ENCODE results near the gene COL9A1.

The COL9A1 gene

DNA sequence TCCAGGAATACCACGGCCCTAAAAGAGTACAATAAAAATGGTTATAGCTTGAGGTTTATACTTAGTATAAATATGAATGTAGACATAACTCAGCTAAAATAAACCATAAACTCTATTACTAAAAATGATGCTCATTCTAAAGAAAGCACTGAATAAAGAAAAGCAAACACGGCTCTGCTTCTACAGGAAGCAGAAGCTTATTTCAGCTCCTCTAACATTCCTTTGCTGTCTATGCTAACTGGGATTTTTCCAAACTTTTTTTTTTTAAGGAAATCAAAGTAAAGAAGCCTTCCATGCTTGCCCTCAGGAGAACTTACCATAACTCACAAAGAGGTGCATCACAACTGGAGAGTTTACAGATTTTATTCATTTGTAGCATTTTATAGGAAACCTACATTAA lies 30.8 kb downstream of the COL9A1 start:
- ATAC-seq, result no peak
- Mint-ChIP-seq H3K27me3 (peaks cover 30% of the 10 kb centered on the region), H3K27ac (no peak overlapping the region), H3K9me3 (no peaks in the 10 kb centered on the region), H3K4me1 (no peaks in the 10 kb centered on the region), H3K36me3 (no peaks in the 10 kb centered on the region), H3K4me3 (no peak overlapping the region)

DNA sequence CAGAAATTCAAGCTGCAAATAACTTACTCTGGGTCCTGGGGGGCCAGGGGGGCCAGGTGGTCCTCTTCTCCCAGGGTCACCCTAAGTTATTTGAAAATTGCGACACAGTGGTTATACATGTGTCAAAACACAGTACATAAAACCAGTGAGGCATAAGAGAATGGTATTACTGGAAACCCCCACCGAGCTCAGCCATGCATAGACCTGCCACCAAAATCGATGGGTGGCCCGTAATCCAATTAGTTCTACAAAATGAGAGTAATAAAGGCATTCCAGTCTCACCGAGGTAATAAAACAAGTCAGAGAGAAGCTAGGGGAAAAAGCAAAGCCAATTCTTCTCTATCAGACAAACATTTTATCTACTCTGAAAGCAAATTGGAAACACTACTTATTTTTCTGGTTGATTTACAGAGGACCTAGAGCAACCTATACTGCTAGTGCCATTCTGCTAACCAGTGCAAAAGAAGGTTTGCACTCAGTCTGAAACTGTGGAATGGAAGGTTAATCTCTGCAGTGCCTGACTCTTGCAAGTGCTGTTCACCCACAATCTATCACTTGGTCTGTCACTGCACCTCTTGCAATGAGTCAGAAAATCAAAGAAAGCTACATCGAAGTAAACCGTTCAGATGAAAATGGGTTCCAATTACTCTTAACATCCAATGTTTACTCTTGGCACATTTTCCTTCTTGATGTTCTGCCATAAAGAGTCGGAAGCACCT lies 32.4 kb downstream of the COL9A1 start:
- ATAC-seq, result peak; percentile 20
- H3K36me3 Mint-ChIP-seq, result no peaks in the 10 kb centered on the region

DNA sequence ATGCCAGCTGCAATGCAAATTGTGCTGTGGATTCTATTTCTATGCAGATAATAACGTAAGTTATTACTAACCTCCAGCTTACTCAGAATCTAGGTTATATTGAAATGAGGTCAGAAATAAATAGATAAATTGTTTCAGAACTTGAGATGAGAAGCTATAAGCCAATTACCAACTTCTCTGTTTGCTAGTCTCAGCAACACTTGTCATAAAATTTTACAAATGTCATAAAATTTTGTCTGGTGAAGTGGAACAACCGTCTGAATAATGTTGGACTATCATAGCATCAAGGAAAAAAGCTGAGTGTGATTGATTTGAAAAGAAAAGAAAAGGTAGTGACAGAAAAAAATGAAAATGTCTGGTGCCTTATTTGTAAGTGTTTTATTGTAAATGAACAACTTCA lies 36.7 kb downstream of the COL9A1 start:
- no peaks in the 10 kb centered on the region for H3K4me1 Mint-ChIP-seq
- H3K27me3 Mint-ChIP-seq, result peaks cover 30% of the 10 kb centered on the region
- ATAC-seq, result no peak
- H3K27ac Mint-ChIP-seq, result no peak overlapping the region
- H3K4me3 Mint-ChIP-seq, result no peak overlapping the region
- H3K36me3 Mint-ChIP-seq, result no peaks in the 10 kb centered on the region
- no peaks in the 10 kb centered on the region for H3K9me3 Mint-ChIP-seq

More for the DNA sequence above, 32.4 kb downstream of the COL9A1 start:
- Mint-ChIP-seq H3K27me3 (peaks cover 30% of the 10 kb centered on the region), H3K9me3 (no peaks in the 10 kb centered on the region), H3K27ac (no peak overlapping the region), H3K4me1 (no peaks in the 10 kb centered on the region), H3K4me3 (no peak overlapping the region)

DNA sequence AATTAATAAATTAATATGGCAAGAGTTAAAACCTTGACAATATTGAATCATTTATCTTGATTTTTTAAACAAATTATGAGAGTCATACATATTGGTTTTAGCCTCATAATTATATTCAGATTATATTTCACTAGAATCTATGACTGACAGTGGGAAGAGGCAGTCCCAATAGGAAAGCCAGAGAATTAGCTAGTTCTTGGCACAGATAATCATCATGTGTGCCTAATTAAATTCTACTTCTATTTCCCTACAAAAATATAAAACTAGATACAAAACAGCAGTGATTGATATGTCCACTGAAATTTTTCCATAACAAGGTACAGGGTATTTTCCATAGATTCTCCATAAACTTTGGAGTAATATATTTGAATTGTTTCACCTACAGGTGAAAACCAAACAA lies 38.6 kb downstream of the COL9A1 start:
- Mint-ChIP-seq H3K4me1 (no peaks in the 10 kb centered on the region), H3K27ac (no peak overlapping the region), H3K9me3 (no peaks in the 10 kb centered on the region), H3K36me3 (no peaks in the 10 kb centered on the region), H3K4me3 (no peak overlapping the region), H3K27me3 (peaks cover 28% of the 10 kb centered on the region)
- no peak for ATAC-seq

DNA sequence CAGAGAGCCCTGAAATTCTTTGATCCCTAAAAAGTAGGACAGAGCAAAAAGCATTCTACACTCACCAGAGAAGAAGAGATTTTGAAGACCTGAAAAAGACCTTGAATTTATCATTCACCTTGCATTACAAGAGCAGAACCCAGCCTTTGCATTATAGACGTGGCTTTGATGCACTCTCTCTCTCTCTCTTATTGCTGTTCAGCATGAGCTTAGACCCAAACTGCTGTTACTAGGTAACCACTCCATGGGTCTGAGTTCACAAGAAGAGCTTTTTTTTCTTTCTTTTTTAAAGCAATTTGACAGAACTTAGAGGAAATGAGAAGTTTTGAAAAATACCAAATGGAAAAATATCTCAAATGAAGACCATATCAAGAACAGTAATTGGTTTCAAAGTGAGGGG lies 44.4 kb downstream of the COL9A1 start:
- ATAC-seq, result no peak
- Mint-ChIP-seq H3K27ac (no peak overlapping the region), H3K4me1 (no peaks in the 10 kb centered on the region), H3K36me3 (no peaks in the 10 kb centered on the region), H3K9me3 (no peaks in the 10 kb centered on the region), H3K4me3 (no peak overlapping the region), H3K27me3 (no peaks in the 10 kb centered on the region)

DNA sequence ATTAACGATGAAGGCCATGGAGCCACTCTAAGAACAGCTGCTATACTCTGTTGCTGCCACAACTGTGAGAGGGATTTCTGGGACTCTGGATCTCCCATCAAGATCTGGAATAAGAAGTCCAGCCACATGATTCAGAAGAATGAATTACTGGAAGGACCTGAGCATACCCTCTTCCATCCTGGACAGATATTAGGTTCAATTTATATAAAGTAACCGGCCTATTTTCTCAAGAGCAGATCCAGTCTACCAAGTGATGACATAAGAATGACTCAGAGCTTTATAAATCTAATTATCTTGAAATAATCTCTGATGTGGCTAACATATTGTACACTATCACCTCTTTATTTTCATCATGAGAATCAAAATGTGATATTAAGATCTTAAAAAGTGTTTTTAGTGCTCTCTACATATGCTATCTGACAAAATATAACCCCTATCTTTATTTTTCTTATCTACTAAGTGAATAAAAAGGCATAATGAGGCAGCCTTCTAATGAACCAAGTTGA lies 45.1 kb downstream of the COL9A1 start:
- H3K36me3 Mint-ChIP-seq, result no peaks in the 10 kb centered on the region
- H3K4me3 Mint-ChIP-seq, result no peak overlapping the region
- no peaks in the 10 kb centered on the region for H3K4me1 Mint-ChIP-seq
- no peak overlapping the region for H3K27ac Mint-ChIP-seq
- H3K9me3 Mint-ChIP-seq, result no peaks in the 10 kb centered on the region
- no peaks in the 10 kb centered on the region for H3K27me3 Mint-ChIP-seq
- no peak for ATAC-seq

DNA sequence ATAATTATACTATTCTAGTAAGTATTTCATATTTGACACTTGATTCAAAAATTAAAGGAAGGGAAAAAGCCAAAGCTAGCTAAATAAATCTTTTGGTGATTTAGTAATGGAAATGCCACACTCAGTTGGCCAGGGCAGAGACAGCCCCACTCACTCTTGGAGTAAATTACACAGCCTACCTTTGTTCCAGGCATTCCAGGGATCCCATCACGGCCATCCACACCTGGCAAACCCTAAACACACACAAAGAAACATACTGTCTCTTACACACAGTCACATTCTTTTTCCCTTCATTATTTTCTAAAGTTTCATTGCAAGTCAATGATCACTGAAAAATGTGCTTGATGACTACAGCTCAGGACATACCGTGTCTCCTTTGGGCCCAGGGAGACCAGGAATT lies 48.1 kb downstream of the COL9A1 start:
- Mint-ChIP-seq H3K27me3 (peaks cover 9% of the 10 kb centered on the region), H3K4me1 (no peaks in the 10 kb centered on the region), H3K9me3 (no peaks in the 10 kb centered on the region), H3K36me3 (no peaks in the 10 kb centered on the region), H3K4me3 (no peak overlapping the region), H3K27ac (no peak overlapping the region)
- ATAC-seq, result no peak

DNA sequence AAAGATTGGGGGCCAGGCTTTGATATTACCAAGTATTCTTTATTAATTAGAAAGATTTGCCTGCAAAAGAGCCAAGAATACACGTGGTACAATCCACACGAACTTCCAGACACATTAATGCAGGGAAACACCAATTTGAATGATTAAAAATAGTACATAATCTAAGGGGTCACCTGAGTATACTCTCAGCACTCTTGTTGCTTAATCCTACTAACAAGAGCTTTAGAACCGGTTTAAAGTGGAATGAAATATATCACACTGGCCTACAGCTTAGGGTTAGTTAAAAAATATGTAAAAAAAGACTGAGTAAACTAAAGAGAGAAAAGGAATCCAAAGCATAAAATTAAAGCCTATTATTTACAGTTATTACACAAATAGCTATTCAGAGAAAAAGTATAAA lies 49.0 kb downstream of the COL9A1 start:
- H3K27ac Mint-ChIP-seq, result no peak overlapping the region
- no peaks in the 10 kb centered on the region for H3K36me3 Mint-ChIP-seq
- ATAC-seq, result no peak
- H3K4me3 Mint-ChIP-seq, result no peak overlapping the region
- H3K27me3 Mint-ChIP-seq, result peaks cover 9% of the 10 kb centered on the region
- H3K4me1 Mint-ChIP-seq, result no peaks in the 10 kb centered on the region
- H3K9me3 Mint-ChIP-seq, result no peaks in the 10 kb centered on the region

DNA sequence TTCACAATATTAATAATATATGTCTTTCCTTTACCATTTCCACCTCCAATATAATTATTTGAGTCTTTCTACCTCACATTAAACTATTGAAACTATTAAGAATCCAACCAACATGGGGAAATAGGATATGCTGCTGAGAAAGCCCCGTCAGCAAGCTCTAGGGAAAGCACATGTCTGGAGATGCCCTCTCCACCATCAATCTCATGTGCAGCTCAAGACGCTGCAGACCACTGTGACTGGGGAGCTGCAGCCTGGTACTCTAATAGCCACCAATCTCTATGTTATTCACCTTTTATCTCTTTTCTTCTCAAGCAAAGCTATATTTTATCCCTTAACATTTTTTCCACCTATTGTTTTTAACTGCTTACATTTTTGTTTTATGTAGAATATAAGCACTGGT lies 50.3 kb downstream of the COL9A1 start:
- Mint-ChIP-seq H3K9me3 (no peaks in the 10 kb centered on the region), H3K27ac (no peak overlapping the region), H3K27me3 (peaks cover 9% of the 10 kb centered on the region), H3K4me1 (no peaks in the 10 kb centered on the region), H3K4me3 (no peak overlapping the region), H3K36me3 (no peaks in the 10 kb centered on the region)
- ATAC-seq, result no peak

DNA sequence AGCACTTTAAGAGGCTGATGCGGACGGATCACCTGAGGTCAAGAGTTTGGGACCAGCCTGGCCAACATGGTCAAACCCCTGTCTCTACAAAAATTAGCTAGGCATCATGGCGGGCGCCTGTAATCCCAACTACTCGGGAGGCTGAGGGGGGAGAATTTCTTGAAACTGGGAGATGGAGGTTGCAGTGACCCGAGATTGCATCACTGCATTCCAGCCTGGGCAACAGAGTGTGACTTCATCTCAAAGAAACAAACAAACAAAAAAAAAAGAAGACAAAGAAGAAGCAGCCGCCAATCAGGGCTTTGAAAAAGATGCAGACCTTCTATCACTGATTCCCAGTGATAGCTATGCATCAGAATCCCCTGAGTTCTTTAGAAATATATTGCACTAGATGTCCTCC lies 56.8 kb downstream of the COL9A1 start:
- no peaks in the 10 kb centered on the region for H3K9me3 Mint-ChIP-seq
- H3K36me3 Mint-ChIP-seq, result no peaks in the 10 kb centered on the region
- peaks cover under 1% of the 10 kb centered on the region for H3K27me3 Mint-ChIP-seq
- H3K27ac Mint-ChIP-seq, result no peak overlapping the region
- H3K4me1 Mint-ChIP-seq, result no peaks in the 10 kb centered on the region
- ATAC-seq, result no peak
- no peak overlapping the region for H3K4me3 Mint-ChIP-seq

DNA sequence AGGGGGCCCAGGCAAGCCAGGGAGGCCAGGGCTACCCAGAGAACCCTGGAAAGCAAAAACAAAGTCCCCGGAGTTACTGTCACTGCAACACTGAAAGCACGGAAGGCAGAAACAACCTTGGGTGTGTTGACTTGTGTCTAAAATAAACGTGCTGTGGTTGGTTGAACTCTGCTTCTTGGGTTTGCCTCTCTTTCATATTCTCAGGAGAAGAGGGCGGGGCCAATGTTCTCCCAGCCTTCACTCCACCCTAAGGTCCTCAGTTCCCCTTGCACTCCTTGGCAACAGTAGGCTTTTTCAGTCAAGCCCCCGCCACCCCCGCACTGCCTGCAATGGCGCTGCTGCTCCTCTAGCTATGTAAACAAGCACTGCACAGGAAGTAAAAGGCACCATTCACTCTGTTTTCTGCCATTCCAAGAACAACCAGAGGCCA lies 60.9 kb downstream of the COL9A1 start:
- H3K4me1 Mint-ChIP-seq, result no peaks in the 10 kb centered on the region
- no peaks in the 10 kb centered on the region for H3K27me3 Mint-ChIP-seq
- no peak overlapping the region for H3K4me3 Mint-ChIP-seq
- no peaks in the 10 kb centered on the region for H3K36me3 Mint-ChIP-seq
- no peak overlapping the region for H3K27ac Mint-ChIP-seq
- ATAC-seq, result no peak
- H3K9me3 Mint-ChIP-seq, result no peaks in the 10 kb centered on the region

DNA sequence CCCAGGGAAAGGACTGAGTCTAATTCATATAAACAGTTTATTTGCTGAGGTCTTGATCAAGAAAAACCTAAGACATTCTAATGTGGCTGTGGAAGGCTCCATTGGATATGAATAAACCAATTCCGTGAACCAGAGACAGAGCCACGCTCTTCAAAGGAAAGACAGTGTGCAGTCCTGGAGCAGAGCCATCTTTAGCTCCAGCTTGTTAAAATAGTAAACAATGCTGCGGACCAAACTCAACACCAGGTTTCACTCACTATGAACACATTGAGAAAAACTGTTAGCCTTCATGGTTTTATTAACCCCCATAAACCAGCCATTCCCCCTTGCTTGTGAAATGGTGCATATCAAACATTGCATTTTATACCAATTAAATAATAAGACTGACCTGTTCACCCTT lies 61.9 kb downstream of the COL9A1 start:
- no peaks in the 10 kb centered on the region for H3K9me3 Mint-ChIP-seq
- no peaks in the 10 kb centered on the region for H3K27me3 Mint-ChIP-seq
- no peak overlapping the region for H3K4me3 Mint-ChIP-seq
- H3K36me3 Mint-ChIP-seq, result no peaks in the 10 kb centered on the region
- ATAC-seq, result no peak
- no peaks in the 10 kb centered on the region for H3K4me1 Mint-ChIP-seq
- no peak overlapping the region for H3K27ac Mint-ChIP-seq

DNA sequence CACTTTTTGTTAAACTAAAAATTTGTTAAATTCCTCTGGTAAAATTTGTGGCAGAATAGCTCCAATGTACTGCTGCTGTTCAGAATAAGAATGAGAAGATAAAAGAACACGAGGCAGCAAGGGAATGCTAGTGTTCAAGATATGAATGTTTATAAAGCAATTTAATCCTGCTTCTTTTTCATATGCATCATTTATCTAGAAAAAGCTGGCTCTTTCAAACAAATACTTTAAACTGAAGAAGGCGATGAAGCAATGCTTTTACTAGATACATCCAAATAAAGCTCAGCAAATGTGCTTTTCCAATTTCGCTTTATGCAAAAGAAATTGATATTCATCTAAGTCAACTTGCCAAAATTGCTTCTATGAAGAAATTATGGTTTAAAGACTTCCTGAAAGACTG lies 66.5 kb downstream of the COL9A1 start:
- no peaks in the 10 kb centered on the region for H3K36me3 Mint-ChIP-seq
- no peaks in the 10 kb centered on the region for H3K9me3 Mint-ChIP-seq
- no peak for ATAC-seq
- H3K27me3 Mint-ChIP-seq, result no peaks in the 10 kb centered on the region
- H3K27ac Mint-ChIP-seq, result no peak overlapping the region
- H3K4me1 Mint-ChIP-seq, result no peaks in the 10 kb centered on the region
- H3K4me3 Mint-ChIP-seq, result no peak overlapping the region

DNA sequence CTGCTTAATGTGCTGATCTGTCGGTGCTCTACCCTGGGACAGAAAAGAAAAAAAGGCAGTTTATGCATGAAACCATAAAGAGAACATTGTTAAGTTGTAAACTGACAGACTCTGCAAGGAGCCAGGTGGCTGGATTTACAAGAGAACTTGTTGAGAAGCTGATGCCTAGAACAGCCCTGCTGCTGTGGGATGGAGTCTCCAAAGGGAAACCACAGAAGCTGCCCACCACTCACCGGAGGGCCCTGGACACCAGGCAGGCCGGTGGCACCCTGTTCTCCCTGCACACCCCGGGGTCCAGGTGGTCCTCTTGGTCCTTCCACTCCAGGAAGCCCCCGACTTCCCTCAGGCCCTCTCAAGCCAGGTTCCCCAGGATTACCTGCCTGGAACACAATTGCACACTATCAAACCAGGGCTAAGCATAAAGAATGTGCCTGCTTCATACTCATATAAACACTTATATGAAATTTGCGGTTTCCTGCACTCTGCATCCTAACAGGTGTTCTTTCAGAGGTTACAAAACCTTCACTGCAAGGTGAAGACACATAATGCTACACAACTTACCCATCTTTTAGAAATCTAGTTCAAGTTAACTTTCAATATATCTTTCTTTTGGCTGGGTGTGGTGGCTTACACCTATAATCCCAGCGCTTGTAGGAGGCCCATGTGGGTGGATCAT lies 68.2 kb downstream of the COL9A1 start:
- H3K4me1 Mint-ChIP-seq, result no peaks in the 10 kb centered on the region
- H3K9me3 Mint-ChIP-seq, result no peaks in the 10 kb centered on the region
- H3K27ac Mint-ChIP-seq, result no peak overlapping the region
- ATAC-seq, result peak; percentile 31
- H3K4me3 Mint-ChIP-seq, result no peak overlapping the region
- no peaks in the 10 kb centered on the region for H3K36me3 Mint-ChIP-seq
- no peaks in the 10 kb centered on the region for H3K27me3 Mint-ChIP-seq

DNA sequence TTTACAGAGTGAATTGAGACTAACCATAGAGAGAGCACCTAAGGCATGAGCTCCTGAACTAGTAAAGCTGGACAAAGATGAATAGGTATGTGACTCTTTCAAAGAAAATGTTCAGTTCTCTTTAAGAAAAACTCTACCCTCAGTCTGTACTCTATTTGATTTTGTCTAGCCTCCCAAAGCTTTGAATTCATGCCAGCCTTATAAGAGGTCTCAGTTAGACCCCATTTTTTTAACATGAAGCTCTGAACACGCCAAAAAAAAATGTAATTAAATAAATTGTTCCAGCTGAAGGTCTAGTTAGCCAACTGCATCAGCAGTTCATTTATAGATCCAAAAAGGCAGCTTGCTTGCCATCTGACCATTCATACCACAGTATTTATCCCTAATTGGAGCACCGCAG lies 71.6 kb downstream of the COL9A1 start:
- Mint-ChIP-seq H3K9me3 (no peaks in the 10 kb centered on the region), H3K27ac (no peak overlapping the region), H3K36me3 (no peaks in the 10 kb centered on the region), H3K4me3 (no peak overlapping the region), H3K4me1 (no peaks in the 10 kb centered on the region), H3K27me3 (no peaks in the 10 kb centered on the region)
- ATAC-seq, result no peak

DNA sequence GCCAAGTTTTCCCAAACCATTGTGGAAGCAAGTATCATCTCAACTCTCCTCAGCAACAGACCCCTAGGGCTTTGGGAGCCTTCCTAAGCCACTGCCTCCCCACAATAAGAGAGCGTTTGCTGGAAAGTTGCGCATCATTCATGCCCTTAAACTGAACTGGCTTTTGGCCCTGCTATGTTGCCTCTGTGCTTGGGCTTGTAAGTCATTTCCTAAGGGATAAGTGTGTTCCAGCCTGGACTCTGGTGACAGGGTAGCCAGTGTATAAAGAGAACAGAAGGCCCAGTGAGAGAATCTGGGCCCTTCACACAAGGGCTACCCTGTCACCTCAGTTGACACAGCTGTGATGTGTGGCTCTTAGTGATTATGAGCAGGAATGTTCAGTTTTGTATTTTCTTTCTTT lies 77.8 kb downstream of the COL9A1 start:
- Mint-ChIP-seq H3K4me1 (peaks cover 8% of the 10 kb centered on the region), H3K4me3 (no peak overlapping the region), H3K27me3 (peaks cover 8% of the 10 kb centered on the region), H3K36me3 (no peaks in the 10 kb centered on the region), H3K27ac (no peak overlapping the region), H3K9me3 (no peaks in the 10 kb centered on the region)
- ATAC-seq, result no peak

Data from stimulated activated memory B cell treated with anti-CD40 and anti-IgM and Interleukin-4, amounts not matched to agents 10 μg/mL and 1 μg/mL and 100 μg/mL, for 72 hours (primary cell).